HG03571 (cell line): ENCODE data around the gene COMT.

Experiments used
- ATAC-seq: cut with Tn5 transposase; IDR thresholded peaks from one replicate; pipeline ENCODE4 v1.9.1; 2021; ENCODE audit not compliant: unreplicated experiment

The COMT gene

GRCh38 chr22:20009582-20010306 lies 68.2 kb downstream of the COMT start:
- no peak for ATAC-seq

- no peak for ATAC-seq
Measured at GRCh38 chr22:20010307-20011122, 68.9 kb downstream of the COMT start.

- no peak for ATAC-seq
Measured at GRCh38 chr22:20011123-20011992, 69.8 kb downstream of the COMT start.

- ATAC-seq, result no peak
Measured at GRCh38 chr22:20011993-20012740, 70.6 kb downstream of the COMT start.

GRCh38 chr22:20012741-20013331 lies 71.3 kb downstream of the COMT start:
- ATAC-seq, result no peak

GRCh38 chr22:20013382-20013871 lies 71.9 kb downstream of the COMT start:
- ATAC-seq, result no peak

GRCh38 chr22:20014526-20015186 lies 73.1 kb downstream of the COMT start:
- ATAC-seq, result no peak

GRCh38 chr22:20015187-20015625 lies 73.6 kb downstream of the COMT start:
- no peak for ATAC-seq

GRCh38 chr22:20015971-20016733 lies 74.6 kb downstream of the COMT start:
- no peak for ATAC-seq

- ATAC-seq, result peak; percentile 42
Measured at GRCh38 chr22:20016734-20017621, 75.4 kb downstream of the COMT start, which contains the start of gene ARVCF. ARVCF (minus strand) TSS chr22:20016823; CDS start chr22:19990794, 26,029 bp downstream.

GRCh38 chr22:20017622-20017958 lies 76.0 kb downstream of the COMT start:
- ATAC-seq, result no peak

GRCh38 chr22:20018001-20018400 lies 76.4 kb downstream of the COMT start:
- no peak for ATAC-seq
